GM19468 (cell line): Measurements from ENCODE around the gene FLT3.
A peak's percentile ranks its signal among the peaks of the same experiment; 100 is the strongest.
"Not testable (repeated sequence)": the region's sequence is repeated elsewhere in the genome, so short reads cannot be mapped to it uniquely, and the experiment has no call there.

Experiments used
- ATAC-seq: cut with Tn5 transposase; IDR thresholded peaks from one replicate; pipeline ENCODE4 v1.9.1; 2021; ENCODE audit warnings: mild to moderate bottlenecking, moderate library complexity, moderate number of reproducible peaks; ENCODE audit not compliant: unreplicated experiment; ENCODE audit errors: extremely low read depth

Gene FLT3

DNA sequence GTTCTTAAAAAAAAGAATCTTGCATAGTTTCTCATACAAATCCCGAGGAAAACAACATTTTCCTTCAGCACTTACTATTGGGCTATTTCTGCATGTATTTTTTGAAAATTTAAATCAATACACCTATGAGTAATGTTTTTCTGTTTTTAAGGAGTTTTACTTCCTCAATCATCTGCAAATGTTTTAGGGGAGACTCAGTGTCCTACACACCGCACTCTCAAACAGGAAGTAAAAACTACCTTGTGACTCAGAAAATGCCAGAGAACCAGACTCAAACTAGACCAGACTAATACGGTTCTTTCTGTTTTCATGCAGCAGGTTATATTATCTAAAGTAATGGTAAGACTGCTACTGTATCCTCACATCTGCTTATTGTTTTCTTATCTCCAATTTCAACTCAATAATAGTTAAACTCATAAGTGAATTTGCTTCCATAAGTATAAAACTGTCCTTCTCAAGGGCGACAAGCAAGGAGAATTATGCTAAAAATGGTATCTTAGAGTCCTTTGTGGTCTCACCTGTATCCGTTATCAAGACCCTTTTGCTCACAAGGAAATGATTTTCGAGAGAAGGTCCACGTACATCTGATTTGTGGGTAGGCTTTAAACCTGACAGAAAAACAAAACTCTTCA is 52.5 kb downstream of the FLT3 start:
- ATAC-seq = peak; percentile 85

DNA sequence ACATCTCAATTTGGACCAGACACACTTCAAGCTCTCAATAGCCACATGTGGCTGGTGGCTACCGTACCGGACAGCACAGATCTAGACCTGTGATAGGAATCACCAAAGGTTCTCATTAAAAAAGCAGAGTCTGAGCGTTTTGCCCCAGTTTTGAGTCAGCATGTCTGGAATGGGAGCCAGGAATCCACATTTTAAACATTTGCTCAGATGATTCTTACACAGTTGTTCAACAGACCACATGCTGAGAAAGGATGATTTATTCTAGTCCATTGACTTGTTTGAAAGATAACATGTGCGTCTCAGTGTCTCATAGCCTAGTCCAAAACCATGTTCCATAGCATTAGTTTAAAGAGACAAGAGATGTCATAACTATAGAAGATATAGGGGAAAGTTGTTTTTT is 53.4 kb downstream of the FLT3 start:
- no peak for ATAC-seq

DNA sequence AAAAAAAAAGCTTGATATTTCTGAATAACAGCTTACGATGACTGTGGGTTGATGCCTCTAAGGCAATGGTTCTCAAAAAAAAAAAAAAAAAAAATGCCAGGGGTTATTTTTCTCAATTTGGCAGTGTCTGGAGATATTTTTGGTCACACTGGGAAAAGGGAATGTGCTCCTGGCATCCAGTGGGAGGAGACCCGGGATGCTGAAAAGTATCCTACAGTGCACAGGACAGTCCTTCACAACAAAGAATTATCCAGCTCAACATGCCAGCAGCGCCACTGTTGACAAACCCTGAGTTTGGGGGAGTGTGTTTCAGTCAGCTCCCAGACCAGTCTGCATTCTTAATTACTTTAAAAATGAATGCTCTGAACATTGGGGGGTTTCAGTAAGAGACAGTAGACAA is 54.5 kb downstream of the FLT3 start:
- ATAC-seq = no peak

DNA sequence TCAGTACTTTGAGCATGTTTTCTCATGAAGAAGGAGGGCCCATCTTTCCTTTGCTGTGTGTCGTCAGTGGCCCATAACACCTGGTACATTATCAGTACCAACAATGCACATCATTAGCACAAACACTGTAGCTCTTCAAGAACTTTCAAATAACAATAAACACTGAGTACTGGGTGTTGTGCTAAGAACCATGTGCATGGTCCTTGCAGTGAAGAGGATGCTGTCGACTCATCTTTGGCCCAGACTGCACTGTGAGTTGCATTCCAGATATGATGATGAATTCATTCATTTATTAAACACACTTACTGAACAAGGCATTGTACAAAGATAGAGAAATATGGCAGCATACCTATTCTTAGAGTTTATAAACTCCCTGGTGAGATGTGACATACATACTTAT is 55.8 kb downstream of the FLT3 start:
- ATAC-seq = no peak

DNA sequence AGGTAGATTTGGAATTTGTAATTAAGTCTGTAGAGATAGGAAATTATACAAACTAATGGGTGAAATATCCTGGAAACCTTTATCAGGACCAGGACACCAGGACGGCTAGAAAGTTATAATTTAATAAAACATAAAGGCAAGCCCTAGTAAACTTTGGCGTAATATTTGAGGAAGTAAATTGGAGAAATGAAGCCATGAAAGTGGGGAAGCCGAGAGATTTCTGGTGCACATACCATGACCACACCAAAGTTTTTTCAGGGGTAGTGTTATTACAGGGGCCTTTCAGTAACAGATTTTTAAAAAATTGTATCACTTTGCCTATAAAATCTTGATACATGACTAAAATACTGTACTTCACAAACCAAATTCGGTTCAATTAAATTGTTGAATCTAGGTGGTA is 57.2 kb downstream of the FLT3 start:
- ATAC-seq = no peak

DNA sequence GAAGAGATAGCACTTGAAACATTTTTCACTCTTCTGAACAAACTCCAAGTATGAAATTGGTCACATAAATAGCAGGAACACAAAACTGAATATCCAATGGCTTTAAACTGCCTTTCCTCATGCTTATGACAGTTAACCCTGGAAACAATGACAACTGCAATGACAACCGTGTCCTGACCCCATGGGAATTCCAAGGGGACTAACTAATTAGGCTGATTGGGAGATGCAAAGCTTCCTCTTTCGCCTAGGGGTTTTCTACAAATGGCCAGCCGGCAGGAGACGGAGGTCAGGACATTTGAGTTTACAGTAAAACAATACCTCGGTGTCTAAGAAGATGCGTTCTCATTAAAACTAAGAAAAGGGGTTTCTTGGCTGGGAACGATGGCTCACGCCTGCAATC is 58.9 kb downstream of the FLT3 start:
- no peak for ATAC-seq

DNA sequence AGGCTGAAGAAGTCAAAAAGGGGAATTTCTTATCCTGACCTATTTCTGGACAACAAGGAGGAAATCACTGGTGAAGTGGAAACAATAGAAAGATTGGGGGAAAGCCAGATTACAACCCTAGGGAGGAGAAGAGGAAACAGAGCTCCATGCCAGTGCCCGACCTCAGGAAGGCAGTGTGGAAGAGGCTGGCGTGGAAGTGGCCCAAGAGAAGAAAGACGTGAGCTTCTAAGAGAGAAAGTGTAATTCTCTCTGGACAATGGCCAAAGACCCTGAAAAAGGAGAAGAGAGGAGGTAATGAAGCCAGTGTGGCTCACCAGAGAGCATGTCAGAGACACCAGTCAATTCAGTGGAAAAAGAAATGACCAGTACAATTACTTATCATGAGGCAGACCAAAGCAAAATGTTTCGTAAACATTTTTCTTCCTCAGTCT is 59.3 kb downstream of the FLT3 start:
- ATAC-seq = no peak

DNA sequence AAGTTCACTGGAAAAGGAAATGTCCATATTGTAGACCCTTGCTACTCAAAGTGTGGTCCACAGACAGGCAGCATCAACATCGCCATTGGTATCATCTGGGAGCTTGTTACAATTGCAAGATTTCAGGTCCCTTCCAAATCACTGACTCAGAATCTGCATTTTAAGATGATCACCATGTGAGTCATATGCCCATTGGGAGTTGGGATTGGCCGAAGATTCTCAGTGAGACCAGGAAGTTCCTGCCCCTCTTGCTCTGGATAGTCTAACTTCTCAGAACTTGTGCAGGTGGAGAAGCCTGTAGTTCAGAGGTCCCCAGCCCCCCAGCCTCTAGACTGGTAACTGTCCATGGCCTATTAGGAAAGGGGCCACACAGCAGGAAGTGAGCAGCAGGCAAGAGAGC is 63.0 kb downstream of the FLT3 start:
- no peak for ATAC-seq

DNA sequence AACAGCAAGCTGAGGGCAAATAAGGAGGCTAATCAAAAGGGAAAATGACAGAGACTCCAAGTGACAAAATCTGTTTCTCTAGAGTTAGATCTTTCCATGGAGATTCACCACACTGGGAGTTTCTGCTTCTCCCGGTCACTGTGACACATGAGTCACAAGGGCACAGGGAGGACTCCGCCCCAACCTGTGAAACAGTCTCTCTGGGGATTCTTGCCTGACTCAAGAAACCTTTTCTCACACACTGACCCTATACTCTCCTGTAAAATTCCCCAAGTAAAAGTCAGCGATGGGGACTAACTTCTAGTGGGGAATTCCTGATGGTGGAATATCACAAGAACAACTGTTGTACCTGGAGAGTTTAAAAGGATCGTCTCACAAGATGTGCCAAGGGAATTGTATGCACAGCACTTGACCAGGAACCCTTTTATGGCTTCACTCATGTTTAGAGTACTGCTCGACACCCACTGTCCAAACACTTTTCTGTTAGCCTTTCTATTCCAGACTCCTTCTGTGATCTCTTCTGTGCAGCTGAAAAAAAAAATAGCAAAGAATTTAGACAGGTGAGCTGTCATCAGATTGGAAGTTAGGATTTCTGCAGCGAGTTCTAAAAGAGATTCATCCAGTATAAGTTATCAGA is 65.1 kb downstream of the FLT3 start:
- no peak for ATAC-seq

DNA sequence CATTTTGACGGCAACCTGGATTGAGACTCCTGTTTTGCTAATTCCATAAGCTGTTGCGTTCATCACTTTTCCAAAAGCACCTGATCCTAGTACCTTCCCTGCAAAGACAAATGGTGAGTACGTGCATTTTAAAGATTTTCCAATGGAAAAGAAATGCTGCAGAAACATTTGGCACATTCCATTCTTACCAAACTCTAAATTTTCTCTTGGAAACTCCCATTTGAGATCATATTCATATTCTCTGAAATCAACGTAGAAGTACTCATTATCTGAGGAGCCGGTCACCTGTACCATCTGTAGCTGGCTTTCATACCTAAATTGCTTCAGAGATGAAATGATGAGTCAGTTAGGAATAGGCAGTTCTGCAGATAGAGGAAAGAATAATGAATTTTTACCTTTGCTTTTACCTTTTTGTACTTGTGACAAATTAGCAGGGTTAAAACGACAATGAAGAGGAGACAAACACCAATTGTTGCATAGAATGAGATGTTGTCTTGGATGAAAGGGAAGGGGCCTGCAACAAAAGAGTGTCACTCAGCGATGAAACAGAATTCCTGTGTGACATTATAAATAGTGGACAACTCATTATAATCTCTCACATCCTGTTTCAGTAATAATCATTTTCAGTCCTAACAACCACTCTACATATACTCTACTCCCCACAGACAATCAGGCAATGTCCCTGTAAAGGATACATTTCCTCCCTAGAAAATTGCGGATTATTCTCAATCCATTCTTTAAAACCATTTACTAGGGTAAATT is 66.3 kb downstream of the FLT3 start:
- no peak for ATAC-seq

DNA sequence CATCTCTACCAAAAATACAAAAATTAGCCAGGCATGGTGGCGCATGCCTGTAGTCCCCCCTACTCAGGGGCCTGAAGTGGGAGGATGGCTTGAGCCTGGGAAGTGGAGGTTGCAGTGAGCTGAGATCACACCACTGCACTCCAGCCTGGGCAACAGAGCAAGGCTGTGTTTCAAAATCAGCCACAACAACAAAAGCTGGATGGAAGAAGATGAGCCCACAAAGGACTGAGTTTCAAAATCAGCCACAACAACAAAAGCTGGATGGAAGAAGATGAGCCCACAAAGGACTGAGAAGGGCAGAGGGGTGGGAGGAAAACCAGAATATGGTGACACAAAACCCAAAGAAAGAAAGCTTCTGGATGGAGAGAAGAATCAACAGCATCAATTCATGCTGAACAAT is 67.9 kb downstream of the FLT3 start:
- ATAC-seq = not testable (repeated sequence)

DNA sequence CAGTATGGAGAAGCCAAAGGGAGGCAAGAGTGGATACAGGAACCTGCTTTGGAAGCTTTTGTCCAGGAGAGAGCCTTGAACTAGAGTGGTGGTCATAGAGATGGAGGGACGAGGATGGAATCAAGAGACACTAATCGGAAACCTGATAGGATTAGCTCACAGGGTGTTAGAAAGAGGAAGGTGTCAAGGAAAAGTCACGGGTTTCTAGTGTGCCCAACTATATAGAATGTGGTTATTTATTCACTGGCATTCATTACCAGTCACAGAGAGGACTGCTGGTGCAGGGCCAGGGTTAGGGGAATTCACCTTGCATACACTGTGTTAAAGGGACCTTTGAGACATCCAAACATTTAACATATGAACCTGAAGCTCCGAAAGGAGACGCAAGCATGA is 68.5 kb downstream of the FLT3 start:
- no peak for ATAC-seq

DNA sequence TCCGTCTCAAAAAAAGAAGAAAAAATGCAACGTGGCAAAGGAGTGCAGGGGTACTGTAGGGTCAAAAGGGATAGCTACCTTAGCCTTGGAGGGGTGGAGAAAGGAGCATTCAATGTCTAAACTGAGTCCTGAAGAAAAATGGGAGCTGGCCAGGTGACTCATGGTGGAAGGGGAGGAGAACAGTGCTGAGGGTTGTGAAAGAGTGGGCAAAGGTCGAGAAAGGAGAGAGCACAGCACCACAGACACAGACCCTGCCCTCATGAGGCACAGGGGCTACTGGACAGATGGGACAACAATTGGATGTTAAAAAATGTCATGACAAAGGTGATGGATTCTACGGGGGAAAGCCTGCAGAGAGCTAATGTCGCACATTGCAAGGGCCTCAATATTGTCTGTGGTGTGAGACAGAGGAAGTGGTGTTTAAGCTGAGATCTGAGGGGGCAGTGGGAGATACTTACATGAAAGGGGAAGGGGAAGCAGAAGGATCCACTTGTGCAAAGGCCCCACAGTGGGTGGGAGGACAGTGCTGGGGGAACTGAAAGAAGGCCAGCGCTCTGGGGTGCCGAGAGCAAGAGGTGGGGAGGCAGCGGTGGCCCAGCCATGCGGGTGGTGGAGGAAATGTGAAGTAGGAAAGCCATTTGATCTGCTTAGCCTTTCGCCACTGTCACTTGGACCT is 69.0 kb downstream of the FLT3 start:
- ATAC-seq = no peak

DNA sequence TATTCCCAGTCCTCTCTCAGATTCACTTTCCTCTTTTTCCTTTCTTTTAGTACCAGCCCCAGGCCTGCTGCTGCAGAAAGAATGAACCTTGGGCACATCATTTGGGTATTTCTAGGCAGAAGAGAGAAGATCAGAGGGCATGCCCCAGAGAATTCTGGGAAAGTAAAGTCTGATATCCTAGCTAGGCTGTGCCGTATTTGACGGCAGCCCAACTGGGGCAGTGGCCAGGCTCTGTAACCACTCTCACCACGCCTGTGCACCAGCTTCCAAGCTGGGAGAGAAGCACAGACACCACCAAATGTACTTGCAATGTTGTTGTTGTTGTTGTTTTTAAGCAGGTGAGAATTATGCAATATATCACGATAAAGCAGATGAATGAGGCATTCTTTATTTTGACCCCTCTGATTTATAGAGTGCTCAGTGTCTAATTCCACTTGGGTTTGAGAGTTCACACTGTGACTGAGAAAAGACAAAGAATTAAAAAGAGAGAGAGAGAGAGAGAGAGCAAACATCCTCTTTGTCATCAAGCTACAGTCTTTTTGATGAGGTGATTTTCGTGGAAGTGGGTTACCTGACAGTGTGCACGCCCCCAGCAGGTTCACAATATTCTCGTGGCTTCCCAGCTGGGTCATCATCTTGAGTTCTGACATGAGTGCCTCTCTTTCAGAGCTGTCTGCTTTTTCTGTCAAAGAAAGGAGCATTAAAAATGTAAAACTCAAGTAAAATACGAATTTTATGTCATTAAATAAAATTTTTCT is 72.6 kb downstream of the FLT3 start:
- no peak for ATAC-seq

DNA sequence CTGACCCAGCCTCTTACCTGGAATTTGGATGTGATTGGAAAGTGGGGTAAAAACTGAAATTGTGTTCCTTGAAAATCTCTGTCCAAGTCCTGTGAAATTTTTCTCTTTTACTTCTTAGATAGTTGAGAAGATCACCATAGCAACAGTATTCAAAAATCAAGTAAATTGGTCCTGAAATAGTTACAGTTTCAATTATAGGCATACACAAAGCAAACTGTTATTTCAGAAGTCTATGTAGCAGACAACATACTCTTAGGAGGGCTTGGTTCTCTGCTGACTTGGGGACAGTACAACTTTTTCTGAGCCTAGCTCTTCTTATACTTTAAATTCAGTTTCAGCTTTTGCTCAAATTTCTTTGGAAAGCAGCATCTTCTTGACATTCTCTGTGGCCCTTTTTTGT is 73.3 kb downstream of the FLT3 start:
- no peak for ATAC-seq

DNA sequence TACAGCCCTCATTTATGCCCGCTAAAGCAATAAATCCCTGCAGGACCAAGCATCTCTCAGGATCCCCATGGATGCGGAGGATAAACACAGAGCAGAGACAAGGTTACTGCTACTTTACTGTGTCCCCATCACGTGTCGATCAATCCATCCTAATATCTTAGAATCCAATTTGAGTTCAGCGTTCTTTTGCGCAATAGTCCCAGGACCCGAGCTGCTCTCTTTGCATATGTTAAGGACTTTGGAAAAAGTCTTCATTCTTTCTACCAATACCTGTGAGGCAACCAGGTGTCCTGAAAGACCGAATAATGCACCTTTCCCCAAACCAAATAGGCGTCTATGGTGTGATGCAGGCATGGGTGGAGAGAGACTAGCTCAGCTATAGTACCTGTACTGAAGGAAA is 73.9 kb downstream of the FLT3 start:
- no peak for ATAC-seq

DNA sequence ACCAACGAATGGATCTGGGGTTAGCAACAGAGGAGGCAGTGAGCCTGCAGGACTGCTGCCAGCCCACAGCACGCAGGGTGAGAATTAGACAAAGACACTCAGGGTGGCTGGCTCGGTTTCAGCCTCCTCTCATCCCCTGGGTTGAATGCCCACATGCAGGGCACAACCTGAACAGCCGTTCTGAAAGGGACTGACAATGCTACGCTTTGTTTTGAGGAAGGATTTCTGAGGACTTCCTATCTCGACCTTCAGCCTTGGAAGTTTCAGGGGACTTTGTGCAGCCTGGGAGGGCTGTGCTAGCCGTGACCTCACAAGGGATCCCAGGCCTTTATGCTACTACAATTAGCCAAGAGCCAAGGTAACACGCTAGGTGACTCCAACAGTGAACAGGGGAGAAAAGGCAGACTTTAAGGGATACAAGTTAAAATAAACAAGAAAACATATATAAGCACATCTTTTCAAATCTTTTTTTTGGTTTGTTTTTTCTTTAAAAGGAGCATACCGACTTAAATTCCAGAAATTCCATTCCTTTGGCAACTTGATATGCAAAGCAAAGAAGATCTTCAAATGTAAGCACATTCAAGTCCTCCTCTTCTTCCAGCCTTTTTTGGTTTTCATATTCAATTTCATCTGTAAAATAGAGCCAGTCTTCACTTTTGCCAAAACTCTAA is 77.4 kb downstream of the FLT3 start:
- ATAC-seq = no peak

DNA sequence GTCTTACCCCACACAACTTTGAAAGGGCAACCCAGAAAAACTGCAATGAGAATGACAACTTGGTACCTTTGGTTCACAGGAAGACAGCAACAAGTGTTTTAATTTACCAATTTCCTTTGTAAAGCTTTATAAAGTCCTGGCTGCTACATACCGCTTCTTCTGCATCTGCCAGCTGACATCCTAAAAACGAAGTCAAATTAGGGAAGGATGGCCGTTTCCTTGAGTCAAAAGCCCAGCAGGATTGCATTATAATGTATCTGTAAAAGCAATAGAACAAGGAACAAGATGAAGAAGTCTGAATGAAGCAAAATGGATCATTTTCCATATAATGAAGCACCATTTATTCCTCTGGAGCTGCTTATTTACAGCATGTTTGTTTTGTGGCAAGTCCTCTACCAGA is 86.1 kb downstream of the FLT3 start:
- ATAC-seq = no peak

DNA sequence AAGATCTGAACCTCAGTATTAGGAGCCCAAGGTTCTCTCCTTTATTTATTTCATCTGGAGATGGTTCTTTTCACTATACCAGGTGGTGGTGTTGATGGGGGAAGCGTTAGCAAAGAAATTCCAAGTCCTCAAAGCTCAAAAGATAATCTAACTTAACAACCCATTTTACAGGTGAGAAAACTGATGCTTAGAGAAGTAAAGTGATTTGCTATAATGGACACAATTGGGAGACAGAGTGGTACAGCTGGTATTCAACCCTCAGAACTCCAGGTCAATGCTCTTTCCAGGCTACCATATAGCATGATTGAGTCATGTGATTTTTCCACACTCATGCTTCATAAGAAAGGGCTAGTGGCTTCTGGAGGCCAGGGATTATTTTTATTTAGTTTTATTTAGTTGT is 86.9 kb downstream of the FLT3 start:
- ATAC-seq = no peak

DNA sequence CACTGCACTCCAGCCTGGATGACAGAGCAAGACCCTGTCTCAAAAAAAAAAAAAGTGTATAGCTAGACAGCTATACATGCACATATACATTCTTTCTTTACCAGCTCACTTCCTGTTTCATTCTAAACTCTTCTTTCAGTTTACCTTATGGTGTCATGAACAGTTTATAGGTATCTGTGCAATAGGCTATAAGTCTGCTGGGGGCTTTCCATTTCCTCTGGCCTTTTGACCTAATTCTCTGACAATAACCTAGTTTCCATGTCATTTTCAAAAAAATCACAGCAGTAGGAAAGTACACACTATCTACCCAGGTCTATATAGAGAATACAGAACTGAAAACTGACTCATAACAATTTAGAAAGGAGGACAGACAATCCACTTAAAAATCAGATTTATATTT is 87.5 kb downstream of the FLT3 start:
- peak; percentile 87 for ATAC-seq
